Caco-2 (cell line): ENCODE data around the gene FMN1. TPM values are rescaled to one million over a fixed set of nuclear protein-coding genes. Genes with fewer than 3 reads are reported as not detected.

Experiments
- BruUV-seq: library from RNA; stranded (reverse); fragments of 400-500 nt; replicated peaks from 2 replicates; lab custom pipeline; 2021; lab: Mats Ljungman, UMichigan
- CTCF ChIA-PET: fragments of 300-600 bp; sonication (Branson Sonifier 250); formaldehyde crosslinking; loops from one replicate; lab custom pipeline; 2022; ENCODE audit warnings: antibody characterized with exemption; lab: Charles Lee
- POLR2A ChIA-PET: fragments of 300-600 bp; sonication (Branson Sonifier 250); formaldehyde crosslinking; loops from one replicate; lab custom pipeline; 2022; ENCODE audit warnings: antibody characterized with exemption; lab: Charles Lee
- DNase-seq, 2 experiments: peaks; one replicate each; pipeline versions ENCODE4 v3.0.0 to v3.0.0-alpha.2; 2020 to 2022
- H3K27me3 ChIP-seq: replicated peaks from 2 replicates; pipeline ENCODE4 v1.6.0; 2011; ENCODE audit warnings: low read length; ENCODE audit not compliant: control insufficient read depth, insufficient read depth
- H3K36me3 ChIP-seq: 2 replicates; pipeline ENCODE4 v1.5.1; 2011; ENCODE audit warnings: low read length; ENCODE audit not compliant: control insufficient read depth, insufficient read depth
- H3K4me1 ChIP-seq: fragments of 250-450 bp; sonication (Bioruptor Pico); 2 replicates; pipeline ENCODE4 v1.5.1; 2020; ENCODE audit warnings: mild to moderate bottlenecking
- H3K4me3 ChIP-seq: 2 replicates; pipeline ENCODE4 v1.5.1; 2011; ENCODE audit warnings: low read depth, mild to moderate bottlenecking, control low read depth, low read length
- H3K9me3 ChIP-seq: fragments of 250-450 bp; sonication (Bioruptor Pico); 2 replicates; pipeline ENCODE4 v1.5.1; 2020; ENCODE audit warnings: mild to moderate bottlenecking, moderate library complexity
- H3K27ac Mint-ChIP-seq: one replicate; pipeline ENCODE4 v1.8.0; 2022; ENCODE audit warnings: mixed read lengths; ENCODE audit not compliant: unreplicated experiment
- H3K27me3 Mint-ChIP-seq: one replicate; pipeline ENCODE4 v1.8.0; 2022; ENCODE audit warnings: mixed read lengths; ENCODE audit not compliant: insufficient read depth, unreplicated experiment
- H3K36me3 Mint-ChIP-seq: one replicate; pipeline ENCODE4 v1.8.0; 2022; ENCODE audit warnings: mild to moderate bottlenecking, mixed read lengths; ENCODE audit not compliant: insufficient read depth, unreplicated experiment
- H3K4me1 Mint-ChIP-seq: one replicate; pipeline ENCODE4 v1.8.0; 2022; ENCODE audit warnings: low read depth, mixed read lengths; ENCODE audit not compliant: unreplicated experiment
- H3K4me3 Mint-ChIP-seq: one replicate; pipeline ENCODE4 v1.8.0; 2022; ENCODE audit warnings: mild to moderate bottlenecking, moderate library complexity, mixed read lengths; ENCODE audit not compliant: unreplicated experiment
- H3K9me3 Mint-ChIP-seq: one replicate; pipeline ENCODE4 v1.8.0; 2022; ENCODE audit warnings: mixed read lengths; ENCODE audit not compliant: unreplicated experiment
- CTCF ChIP-seq, 2 experiments: fragments of 200-600 bp in 1 of 2; IDR thresholded peaks; 1 replicate in 1 of 2; 2 replicates in 1 of 2; pipeline versions ENCODE4 v1.5.1 to v1.8.0; 2011 to 2022; ENCODE audit warnings: antibody characterized with exemption in 1 of 2, control low read depth in 1 of 2, inconsistent platforms in 1 of 2, low read depth in 1 of 2, low read length in 1 of 2, mild to moderate bottlenecking in 1 of 2, moderate library complexity in 1 of 2; ENCODE audit not compliant: insufficient read depth in 1 of 2, severe bottlenecking in 1 of 2, unreplicated experiment in 1 of 2
- intact Hi-C: fragments of 100-400 bp; cut with micrococcal nuclease; formaldehyde crosslinking; loops from one replicate; pipeline ENCODE4 v1.10.0; 2022; ENCODE audit not compliant: unreplicated experiment
- total RNA-seq: library from RNA; stranded (reverse); gene quantifications from 2 replicates; pipeline ENCODE4 v1.2.3, GENCODE V29; 2022

The FMN1 gene
- total RNA-seq, 1 experiment from 2014 or later, result 1.6 TPM

GRCh38 chr15:33043636-33044035 is 150.9 kb downstream of the FMN1 start:
- intact Hi-C loops, result no loop called here

GRCh38 chr15:33040496-33040895 is 154.0 kb downstream of the FMN1 start:
- intact Hi-C loops, result no loop called here
- no peak overlapping the region for H3K27ac Mint-ChIP-seq
- peaks cover 16% of the 10 kb centered on the region for H3K9me3 Mint-ChIP-seq
- no peak for TF ChIP-seq CTCF (IDR thresholded peaks at IDR 0.05; ENCODE audit: insufficient read depth in 1 of 2, low read depth in 1 of 2, low read length in 1 of 2, severe bottlenecking in 1 of 2, unreplicated experiment in 1 of 2)
- no TSS peak for BruUV-seq
- no peaks in the 10 kb centered on the region for H3K4me1 Mint-ChIP-seq
- no peaks in the 10 kb centered on the region for H3K36me3 Mint-ChIP-seq
- CTCF ChIA-PET, result no interaction called here
- H3K27me3 ChIP-seq, result no peaks in the 10 kb centered on the region
- no peaks in the 10 kb centered on the region for H3K9me3 ChIP-seq
- DNase-seq, result no peak
- POLR2A ChIA-PET, result no interaction called here
- H3K4me3 ChIP-seq, result no peak overlapping the region
- H3K27me3 Mint-ChIP-seq, result no peaks in the 10 kb centered on the region
- H3K36me3 ChIP-seq, result no peaks in the 10 kb centered on the region; the same call in 1 of the 2 replicates
- H3K4me3 Mint-ChIP-seq, result no peak overlapping the region
- H3K4me1 ChIP-seq, result no peaks in the 10 kb centered on the region

More at GRCh38 chr15:33043636-33044035, 150.9 kb downstream of the FMN1 start:
- H3K9me3 ChIP-seq, result peaks cover 13% of the 10 kb centered on the region
- ChIA-PET POLR2A (no interaction called here), CTCF (no interaction called here)
- no peaks in the 10 kb centered on the region for H3K4me1 ChIP-seq
- no peak overlapping the region for H3K4me3 Mint-ChIP-seq
- no peaks in the 10 kb centered on the region for H3K4me1 Mint-ChIP-seq
- no TSS peak for BruUV-seq
- TF ChIP-seq CTCF (IDR thresholded peaks at IDR 0.05; ENCODE audit: insufficient read depth in 1 of 2, low read depth in 1 of 2, low read length in 1 of 2, severe bottlenecking in 1 of 2, unreplicated experiment in 1 of 2), result no peak
- H3K9me3 Mint-ChIP-seq, result peaks cover 39% of the 10 kb centered on the region
- H3K27me3 Mint-ChIP-seq, result no peaks in the 10 kb centered on the region
- H3K36me3 ChIP-seq, result no peaks in the 10 kb centered on the region; the same call in 1 of the 2 replicates
- H3K27ac Mint-ChIP-seq, result no peak overlapping the region
- no peak overlapping the region for H3K4me3 ChIP-seq
- no peaks in the 10 kb centered on the region for H3K36me3 Mint-ChIP-seq
- no peaks in the 10 kb centered on the region for H3K27me3 ChIP-seq
- no peak for DNase-seq

GRCh38 chr15:33034588-33034987 is 159.9 kb downstream of the FMN1 start:
- no peak for TF ChIP-seq CTCF (IDR thresholded peaks at IDR 0.05; ENCODE audit: insufficient read depth in 1 of 2, low read depth in 1 of 2, low read length in 1 of 2, severe bottlenecking in 1 of 2, unreplicated experiment in 1 of 2)

More at GRCh38 chr15:33034588-33034987, 159.9 kb downstream of the FMN1 start:
- no peak overlapping the region for H3K4me3 ChIP-seq
- Mint-ChIP-seq H3K27me3 (peaks cover 5% of the 10 kb centered on the region), H3K4me3 (no peak overlapping the region), H3K27ac (no peak overlapping the region), H3K9me3 (no peaks in the 10 kb centered on the region), H3K4me1 (no peaks in the 10 kb centered on the region), H3K36me3 (no peaks in the 10 kb centered on the region)
- no TSS peak for BruUV-seq
- no peaks in the 10 kb centered on the region for H3K36me3 ChIP-seq
- no peak for DNase-seq
- intact Hi-C loops, result no loop called here
- POLR2A ChIA-PET, result no interaction called here
- no peaks in the 10 kb centered on the region for H3K9me3 ChIP-seq
- CTCF ChIA-PET, result no interaction called here
- no peaks in the 10 kb centered on the region for H3K27me3 ChIP-seq
- H3K4me1 ChIP-seq, result no peaks in the 10 kb centered on the region
